H1 (cell line): ENCODE results near the gene ACACA. TPM values are rescaled to one million over a fixed set of nuclear protein-coding genes. Genes with fewer than 3 reads are reported as not detected.

Experiments used
- CTCF ChIA-PET: fragments of 300-600 bp; sonication (Branson Sonifier 250); formaldehyde crosslinking; loops from one replicate; lab custom pipeline; 2021; ENCODE audit not compliant: partially characterized antibody; lab: Charles Lee
- POLR2A ChIA-PET: fragments of 300-600 bp; sonication (Branson Sonifier 250); formaldehyde crosslinking; loops from one replicate; lab custom pipeline; 2021; ENCODE audit warnings: inconsistent platforms; ENCODE audit not compliant: partially characterized antibody; lab: Charles Lee
- DNase-seq, 2 experiments: peaks; one replicate each; pipeline versions ENCODE4 v3.0.0 to v3.0.0-alpha.2; 2010 to 2022; ENCODE audit warnings: low spot score in 2 of 2, low read depth in 1 of 2, mixed read lengths in 1 of 2
- FAIRE-seq: peaks from 2 replicates; lab custom pipeline; 2011; peaks lifted over from hg19 to GRCh38; lab: Jason Lieb, UNC
- H2AFZ ChIP-seq: 2 replicates; pipeline ENCODE4 v1.8.1; 2012; ENCODE audit warnings: low read length, inconsistent platforms
- H2AK5ac ChIP-seq: 2 replicates; pipeline ENCODE4 v1.6.1; 2013; ENCODE audit warnings: low read depth, low read length
- H2BK120ac ChIP-seq: replicated peaks from 2 replicates; pipeline ENCODE3; 2013; ENCODE audit warnings: low read depth, low read length, inconsistent platforms
- H2BK12ac ChIP-seq: 2 replicates; pipeline ENCODE4 v1.6.1; 2013; ENCODE audit warnings: low read depth, low read length
- H2BK15ac ChIP-seq: 2 replicates; pipeline ENCODE4 v1.6.1; 2013; ENCODE audit warnings: low read length
- H2BK20ac ChIP-seq: 2 replicates; pipeline ENCODE4 v1.6.1; 2013; ENCODE audit warnings: low read length
- H2BK5ac ChIP-seq: 2 replicates; pipeline ENCODE4 v1.6.1; 2013; ENCODE audit warnings: low read depth, low read length
- H3K14ac ChIP-seq: 2 replicates; pipeline ENCODE4 v1.6.1; 2013; ENCODE audit warnings: inconsistent platforms; ENCODE audit not compliant: insufficient read length
- H3K18ac ChIP-seq: 2 replicates; pipeline ENCODE4 v1.6.1; 2013; ENCODE audit warnings: low read length; ENCODE audit errors: extremely low read depth
- H3K23ac ChIP-seq: 2 replicates; pipeline ENCODE4 v1.6.1; 2013; ENCODE audit warnings: inconsistent platforms; ENCODE audit not compliant: insufficient read length
- H3K23me2 ChIP-seq: 2 replicates; pipeline ENCODE4 v1.6.1; 2013; ENCODE audit warnings: low read depth, low read length
- H3K27ac ChIP-seq: 2 replicates; pipeline ENCODE4 v1.6.1; 2011; ENCODE audit warnings: low read depth, low read length, inconsistent platforms
- H3K27me3 ChIP-seq, 4 experiments: replicated peaks in 1 of 4; 1 replicate in 1 of 4; 2 replicates in 3 of 4; pipeline versions ENCODE4 v1.6.1 to v1.8.1; 2011 to 2013; ENCODE audit warnings: low read length in 3 of 4, mild to moderate bottlenecking in 3 of 4, inconsistent platforms in 2 of 4, mixed read lengths in 2 of 4, moderate library complexity in 1 of 4; ENCODE audit not compliant: control insufficient read depth in 3 of 4, insufficient read depth in 3 of 4; ENCODE audit errors: extremely low read depth in 1 of 4
- H3K36me3 ChIP-seq, 4 experiments: 2 replicates each; pipeline versions ENCODE4 v1.6.1 to v1.8.1; 2011 to 2013; ENCODE audit warnings: mild to moderate bottlenecking in 4 of 4, low read length in 3 of 4, moderate library complexity in 2 of 4, control low read depth in 1 of 4, inconsistent platforms in 1 of 4; ENCODE audit not compliant: insufficient read depth in 4 of 4, control insufficient read depth in 2 of 4
- H3K4ac ChIP-seq: replicated peaks from 2 replicates; pipeline ENCODE3; 2013; ENCODE audit warnings: low read length, low read depth, mixed read lengths, inconsistent platforms; ENCODE audit not compliant: insufficient read length
- H3K4me1 ChIP-seq, 4 experiments: replicated peaks in 1 of 4; 1 replicate in 1 of 4; 2 replicates in 3 of 4; pipeline versions ENCODE4 v1.6.1 to v1.8.1; 2011 to 2013; ENCODE audit warnings: low read length in 3 of 4, inconsistent platforms in 2 of 4, mixed read lengths in 1 of 4; ENCODE audit not compliant: insufficient read depth in 4 of 4, control insufficient read depth in 3 of 4
- H3K4me2 ChIP-seq, 2 experiments: 2 replicates each; pipeline versions ENCODE4 v1.6.1 to v1.8.1; 2011 to 2013; ENCODE audit warnings: low read depth in 2 of 2, low read length in 2 of 2, control low read depth in 1 of 2, inconsistent platforms in 1 of 2, mild to moderate bottlenecking in 1 of 2; ENCODE audit not compliant: insufficient read depth in 1 of 2
- H3K4me3 ChIP-seq, 4 experiments: fragments of 200-600, 300-600 bp in 1 of 4; sonication (generic), shearing (Covaris generic), sonication (Bioruptor Twin) in 1 of 4; 2 replicates each; pipeline versions ENCODE4 v1.5.1 to v1.8.1; 2011 to 2016; ENCODE audit warnings: low read length in 4 of 4, low read depth in 3 of 4, control low read depth in 2 of 4, inconsistent platforms in 2 of 4, mild to moderate bottlenecking in 2 of 4, mixed read lengths in 1 of 4, moderate library complexity in 1 of 4; ENCODE audit not compliant: insufficient read depth in 2 of 4; ENCODE audit errors: extremely low read depth in 1 of 4
- H3K56ac ChIP-seq: replicated peaks from 2 replicates; pipeline ENCODE3; 2013; ENCODE audit warnings: low read depth, mild to moderate bottlenecking, mixed read lengths, low read length, inconsistent platforms; ENCODE audit not compliant: insufficient read length
- H3K79me1 ChIP-seq: 2 replicates; pipeline ENCODE4 v1.6.1; 2013; ENCODE audit warnings: low read depth, low read length, control low read depth
- H3K79me2 ChIP-seq, 2 experiments: 2 replicates each; pipeline versions ENCODE4 v1.6.1 to v1.8.1; 2012 to 2013; ENCODE audit warnings: low read length in 2 of 2, mild to moderate bottlenecking in 2 of 2, inconsistent platforms in 1 of 2; ENCODE audit not compliant: insufficient read depth in 2 of 2, control insufficient read depth in 1 of 2
- H3K9ac ChIP-seq, 4 experiments: replicated peaks in 1 of 4; 1 replicate in 1 of 4; 2 replicates in 3 of 4; pipeline versions ENCODE4 v1.6.1 to v1.8.1; 2011 to 2013; ENCODE audit warnings: low read depth in 3 of 4, low read length in 3 of 4, control low read depth in 2 of 4, mild to moderate bottlenecking in 2 of 4, moderate library complexity in 2 of 4, inconsistent platforms in 1 of 4; ENCODE audit errors: extremely low read depth in 1 of 4
- H3K9me3 ChIP-seq, 2 experiments: 2 replicates each; pipeline versions ENCODE4 v1.6.1 to v1.8.1; 2012 to 2013; ENCODE audit warnings: mild to moderate bottlenecking in 2 of 2, moderate library complexity in 2 of 2, control low read depth in 1 of 2, inconsistent platforms in 1 of 2, low read depth in 1 of 2, low read length in 1 of 2, mixed read lengths in 1 of 2; ENCODE audit not compliant: insufficient read depth in 2 of 2
- H4K20me1 ChIP-seq, 2 experiments: replicated peaks in 1 of 2; 2 replicates each; pipeline versions ENCODE3 to v1.8.1; 2011 to 2013; ENCODE audit warnings: inconsistent platforms in 2 of 2, low read length in 2 of 2, mild to moderate bottlenecking in 1 of 2; ENCODE audit not compliant: insufficient read depth in 2 of 2, control insufficient read depth in 1 of 2
- H4K5ac ChIP-seq: 2 replicates; pipeline ENCODE4 v1.6.1; 2013; ENCODE audit warnings: low read length, low read depth, mixed read lengths, inconsistent platforms; ENCODE audit not compliant: insufficient read length
- H4K8ac ChIP-seq: 2 replicates; pipeline ENCODE4 v1.8.0; 2013; ENCODE audit warnings: mild to moderate bottlenecking, moderate library complexity, low read length, inconsistent platforms; ENCODE audit not compliant: insufficient read depth; ENCODE audit errors: extremely low read depth
- H4K91ac ChIP-seq: replicated peaks from 2 replicates; pipeline ENCODE3; 2013; ENCODE audit warnings: low read length, mixed read lengths, inconsistent platforms; ENCODE audit not compliant: insufficient read length
- SP2 ChIP-seq: IDR thresholded peaks from 2 replicates; pipeline ENCODE4 v1.6.1; 2012; ENCODE audit warnings: mild to moderate bottlenecking, low read length, inconsistent platforms
- WGBS, 2 experiments: shearing (Covaris generic) in 1 of 2; methylation state at CpG; one replicate each; pipeline versions ENCODE4 v1.1.6 to v1.1.7; 2013 to 2015; ENCODE audit warnings: low lambda C conversion rate in 2 of 2, mixed read lengths in 2 of 2, inconsistent platforms in 1 of 2, low coverage in 1 of 2, missing lambda C conversion rate in 1 of 2; ENCODE audit not compliant: insufficient replicate concordance in 2 of 2, insufficient coverage in 1 of 2, insufficient read length in 1 of 2; ENCODE audit errors: extremely low coverage in 1 of 2, missing lambda C conversion rate in 1 of 2; 5-methylcytosine and 5-hydroxymethylcytosine counted together
- polyA plus RNA-seq, 7 experiments: library from polyadenylated mRNA; depleted of rRNA in 3 of 7; stranded (reverse) in 5 of 7; unstranded in 2 of 7; fragments of >200 nt in 5 of 7; fragments of 200-250 nt in 2 of 7; gene quantifications; 1 replicate in 5 of 7; 2 replicates in 1 of 7; 4 replicates in 1 of 7; pipeline versions ENCODE4 v1.2.1 to v1.2.3, GENCODE V29; 2011 to 2013; ENCODE audit warnings: missing spikeins in 2 of 7, mixed read lengths in 2 of 7
- total RNA-seq: library from RNA; stranded (reverse); fragmentation: NEBNext Ultra II Directional; extraction: Animal tissue kit (Norgen Biotek cat#: 25700); gene quantifications from 2 replicates; pipeline ENCODE4 v1.2.1, GENCODE V29; 2021
- TF ChIP-seq, protein P1 (sequence below): IDR thresholded peaks from 2 replicates; pipeline ENCODE4 v1.6.1; 2012; ENCODE audit warnings: inconsistent platforms

The ACACA gene
- total and polyA plus RNA-seq, 2 of the 8 experiments (the other 6 are each of a cell fraction or from before 2014, with no cell fraction given) = 74.0 to 160 TPM

DNA sequence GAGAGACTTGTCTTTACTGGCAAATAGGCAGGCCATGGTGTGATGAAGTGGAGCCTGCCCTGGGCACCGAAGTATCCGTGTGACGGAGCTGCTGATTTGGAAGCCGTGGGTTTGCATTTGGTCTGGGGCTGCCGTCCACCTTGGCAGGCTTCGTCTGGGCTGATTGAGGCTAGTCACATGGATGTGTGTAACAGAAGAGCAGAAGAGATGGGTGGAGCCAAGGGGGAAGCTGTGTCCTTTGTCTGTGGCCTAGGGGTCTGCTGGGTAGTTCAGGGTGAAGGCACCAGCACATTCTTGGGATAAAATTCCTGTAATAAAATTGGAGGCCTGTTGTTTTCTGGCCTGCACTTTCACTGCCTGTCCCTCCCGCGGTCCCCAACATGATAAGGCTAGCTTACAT, 351.7 kb downstream of the ACACA start:
- peaks cover 0 to 5% (median 0%) of the 10 kb centered on the region in 4 experiments; a peak in 3 of 8 replicates for H3K36me3 ChIP-seq
- no peak overlapping the region for H2AK5ac ChIP-seq
- H3K4me2 ChIP-seq = no peak overlapping the region
- H3K4me3 ChIP-seq = no peak overlapping the region
- H3K56ac ChIP-seq = no peak overlapping the region
- H3K4ac ChIP-seq = no peak overlapping the region
- no peak overlapping the region for H2AFZ ChIP-seq
- ChIA-PET POLR2A (interaction anchor here (1.2 to 1.3 kb wide), 2 partner anchors 9 to 28 kb away, joined by 3 read pairs; no protein-coding TSS in a partner anchor), CTCF (interaction anchor here (0.6 to 0.7 kb wide), 3 partner anchors 110 to 370 kb away, joined by 3 to 4 read pairs (median 3); no protein-coding TSS in a partner anchor)
- H3K23me2 ChIP-seq = no peaks in the 10 kb centered on the region
- 93% methylated on average over 8 of the region's 8 CpGs; no CpG with 5 or more reads in 1 of the 2 experiments for WGBS, 2 experiments
- no peak for FAIRE-seq
- H3K27ac ChIP-seq = no peak overlapping the region
- no peak overlapping the region for H3K14ac ChIP-seq
- H3K79me2 ChIP-seq = no peaks in the 10 kb centered on the region
- H3K18ac ChIP-seq = 0 out of 2 replicates have a peak overlapping the region, but pooled peaks have one; percentile 11
- no peak overlapping the region for H4K5ac ChIP-seq
- H3K4me1 ChIP-seq = peaks cover 0 to 3% (median 0%) of the 10 kb centered on the region in 4 experiments; a peak in 1 of 7 replicates
- no peak overlapping the region for H3K9ac ChIP-seq
- H2BK20ac ChIP-seq = no peak overlapping the region
- H4K8ac ChIP-seq = no peak overlapping the region
- H3K23ac ChIP-seq = no peak overlapping the region
- H2BK5ac ChIP-seq = no peak overlapping the region
- H2BK120ac ChIP-seq = no peak overlapping the region
- no peak overlapping the region for H2BK15ac ChIP-seq
- no peaks in the 10 kb centered on the region for H3K79me1 ChIP-seq
- no peaks in the 10 kb centered on the region for H4K20me1 ChIP-seq
- TF ChIP-seq, protein P1, sequence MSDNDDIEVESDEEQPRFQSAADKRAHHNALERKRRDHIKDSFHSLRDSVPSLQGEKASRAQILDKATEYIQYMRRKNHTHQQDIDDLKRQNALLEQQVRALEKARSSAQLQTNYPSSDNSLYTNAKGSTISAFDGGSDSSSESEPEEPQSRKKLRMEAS = peak; percentile 26; the same call in 1 of the 2 replicates
- TF ChIP-seq SP2 = no peak
- no peak overlapping the region for H4K91ac ChIP-seq
- no peak overlapping the region for H2BK12ac ChIP-seq
- H3K27me3 ChIP-seq = no peaks in the 10 kb centered on the region
- no peaks in the 10 kb centered on the region for H3K9me3 ChIP-seq
- DNase-seq = no peak
